Hepatocyte (in vitro differentiated cells): Measurements from ENCODE around the gene SET. TPM values are rescaled to one million over a fixed set of nuclear protein-coding genes. Genes with fewer than 3 reads are reported as not detected.

Source experiments
- DNase-seq: peaks from one replicate; pipeline ENCODE4 v3.0.0-alpha.2; 2016; ENCODE audit warnings: low spot score
- H2AFZ ChIP-seq: fragments of 200-600 bp; sonication (generic); 2 replicates; pipeline ENCODE4 v1.6.0; 2016; ENCODE audit warnings: antibody characterized with exemption, mild to moderate bottlenecking
- H3K27ac ChIP-seq: fragments of 200-600 bp; sonication (generic); 2 replicates; pipeline ENCODE4 v1.5.1; 2016; ENCODE audit warnings: mild to moderate bottlenecking
- H3K27me3 ChIP-seq: fragments of 200-600 bp; sonication (generic); 2 replicates; pipeline ENCODE4 v1.6.1; 2016
- H3K36me3 ChIP-seq: fragments of 200-600 bp; sonication (generic); replicated peaks from 2 replicates; pipeline ENCODE4 v1.5.1; 2016; ENCODE audit warnings: low read depth; ENCODE audit not compliant: insufficient read depth
- H3K4me1 ChIP-seq: fragments of 200-600 bp; sonication (generic); 2 replicates; pipeline ENCODE4 v1.5.1; 2016; ENCODE audit warnings: mild to moderate bottlenecking, moderate library complexity; ENCODE audit not compliant: insufficient read depth
- H3K4me2 ChIP-seq: fragments of 200-600 bp; sonication (generic); 2 replicates; pipeline ENCODE4 v1.6.0; 2016
- H3K4me3 ChIP-seq: fragments of 200-600 bp; sonication (generic); 2 replicates; pipeline ENCODE4 v1.5.1; 2016; ENCODE audit warnings: mild to moderate bottlenecking
- H3K79me2 ChIP-seq: fragments of 200-600 bp; sonication (generic); 2 replicates; pipeline ENCODE4 v1.6.0; 2017; ENCODE audit warnings: mild to moderate bottlenecking
- H3K9me2 ChIP-seq: fragments of 200-600 bp; sonication (generic); replicated peaks from 2 replicates; pipeline ENCODE4 v1.6.0; 2017; ENCODE audit warnings: mild to moderate bottlenecking; ENCODE audit not compliant: insufficient read depth
- H3K9me3 ChIP-seq: fragments of 200-600 bp; sonication (generic); 2 replicates; pipeline ENCODE4 v1.5.1; 2016; ENCODE audit warnings: low read depth, mild to moderate bottlenecking
- H4K20me1 ChIP-seq: fragments of 200-600 bp; sonication (generic); 2 replicates; pipeline ENCODE4 v1.6.0; 2016; ENCODE audit warnings: mild to moderate bottlenecking; ENCODE audit not compliant: insufficient read depth, poor library complexity, severe bottlenecking
- EZH2 ChIP-seq: fragments of 200-600 bp; sonication (generic); IDR thresholded peaks from 2 replicates; pipeline ENCODE4 v1.6.1; 2016; ENCODE audit warnings: antibody characterized with exemption, mild to moderate bottlenecking, borderline replicate concordance
- EZH2phosphoT487 ChIP-seq: fragments of 200-600 bp; sonication (generic); IDR thresholded peaks from one replicate; pipeline ENCODE4 v1.6.1; 2018; ENCODE audit warnings: antibody characterized with exemption, mild to moderate bottlenecking, low read depth, moderate library complexity; ENCODE audit not compliant: unreplicated experiment, severe bottlenecking
- WGBS: methylation state at CpG from one replicate; pipeline ENCODE4 v1.1.6; 2016; ENCODE audit warnings: low lambda C conversion rate; ENCODE audit errors: missing lambda C conversion rate; 5-methylcytosine and 5-hydroxymethylcytosine counted together
- polyA plus RNA-seq: library from polyadenylated mRNA; unstranded; fragments of >200 nt; fragmentation: Nextera tagmentation; extraction: Ambion mirVana; gene quantifications from 2 replicates; pipeline ENCODE4 v1.2.1, GENCODE V29; 2016
- total RNA-seq: library from RNA; depleted of rRNA; stranded (reverse); fragments of >200 nt; gene quantifications from 2 replicates; pipeline ENCODE4 v1.2.3, GENCODE V29; 2014
- TF ChIP-seq, protein P1 (sequence below): fragments of 200-600 bp; sonication (generic); IDR thresholded peaks from 2 replicates; pipeline ENCODE4 v1.5.1; 2016; ENCODE audit warnings: antibody characterized with exemption, mild to moderate bottlenecking; ENCODE audit not compliant: poor library complexity

SET gene
- total and polyA plus RNA-seq, 2 experiments from 2014 or later = 217 to 416 TPM

DNA sequence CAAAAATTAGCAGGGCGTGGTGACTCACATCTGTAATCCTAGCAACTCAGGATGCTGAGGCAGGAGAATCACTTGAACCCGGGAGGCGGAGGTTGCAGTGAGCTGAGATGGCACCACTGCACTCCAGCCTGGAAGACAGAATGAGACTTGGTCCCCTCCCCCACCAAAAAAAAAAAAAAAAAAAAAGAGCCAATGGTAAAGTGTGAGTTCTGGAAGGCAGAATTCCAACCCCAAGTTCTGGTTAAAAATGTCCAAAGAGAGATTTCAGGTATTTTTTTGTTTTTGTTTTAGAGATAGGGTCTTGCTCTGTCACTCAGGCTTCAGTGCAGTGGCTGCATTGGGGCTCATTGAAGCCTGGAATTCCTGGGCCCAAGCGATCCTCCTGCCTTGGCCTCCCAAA lies 1.6 kb upstream of the SET start:
- WGBS = 94% methylated on average over 4 of the region's 4 CpGs
- no peaks in the 10 kb centered on the region for H3K9me3 ChIP-seq
- H2AFZ ChIP-seq = no peak overlapping the region
- no peaks in the 10 kb centered on the region for H3K9me2 ChIP-seq
- H3K4me1 ChIP-seq = peaks cover 43% of the 10 kb centered on the region
- H3K4me3 ChIP-seq = no peak overlapping the region
- no peaks in the 10 kb centered on the region for H3K27me3 ChIP-seq
- DNase-seq = no peak
- peak overlapping the region; percentile 86 for H3K4me2 ChIP-seq
- peaks cover 67% of the 10 kb centered on the region for H3K79me2 ChIP-seq
- TF ChIP-seq EZH2 (no peak), EZH2phosphoT487 (no peak)
- TF ChIP-seq, protein P1, sequence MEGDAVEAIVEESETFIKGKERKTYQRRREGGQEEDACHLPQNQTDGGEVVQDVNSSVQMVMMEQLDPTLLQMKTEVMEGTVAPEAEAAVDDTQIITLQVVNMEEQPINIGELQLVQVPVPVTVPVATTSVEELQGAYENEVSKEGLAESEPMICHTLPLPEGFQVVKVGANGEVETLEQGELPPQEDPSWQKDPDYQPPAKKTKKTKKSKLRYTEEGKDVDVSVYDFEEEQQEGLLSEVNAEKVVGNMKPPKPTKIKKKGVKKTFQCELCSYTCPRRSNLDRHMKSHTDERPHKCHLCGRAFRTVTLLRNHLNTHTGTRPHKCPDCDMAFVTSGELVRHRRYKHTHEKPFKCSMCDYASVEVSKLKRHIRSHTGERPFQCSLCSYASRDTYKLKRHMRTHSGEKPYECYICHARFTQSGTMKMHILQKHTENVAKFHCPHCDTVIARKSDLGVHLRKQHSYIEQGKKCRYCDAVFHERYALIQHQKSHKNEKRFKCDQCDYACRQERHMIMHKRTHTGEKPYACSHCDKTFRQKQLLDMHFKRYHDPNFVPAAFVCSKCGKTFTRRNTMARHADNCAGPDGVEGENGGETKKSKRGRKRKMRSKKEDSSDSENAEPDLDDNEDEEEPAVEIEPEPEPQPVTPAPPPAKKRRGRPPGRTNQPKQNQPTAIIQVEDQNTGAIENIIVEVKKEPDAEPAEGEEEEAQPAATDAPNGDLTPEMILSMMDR = no peak
- peaks cover 25% of the 10 kb centered on the region for H4K20me1 ChIP-seq
- peak overlapping the region; percentile 96 for H3K27ac ChIP-seq
- no peaks in the 10 kb centered on the region for H3K36me3 ChIP-seq

DNA sequence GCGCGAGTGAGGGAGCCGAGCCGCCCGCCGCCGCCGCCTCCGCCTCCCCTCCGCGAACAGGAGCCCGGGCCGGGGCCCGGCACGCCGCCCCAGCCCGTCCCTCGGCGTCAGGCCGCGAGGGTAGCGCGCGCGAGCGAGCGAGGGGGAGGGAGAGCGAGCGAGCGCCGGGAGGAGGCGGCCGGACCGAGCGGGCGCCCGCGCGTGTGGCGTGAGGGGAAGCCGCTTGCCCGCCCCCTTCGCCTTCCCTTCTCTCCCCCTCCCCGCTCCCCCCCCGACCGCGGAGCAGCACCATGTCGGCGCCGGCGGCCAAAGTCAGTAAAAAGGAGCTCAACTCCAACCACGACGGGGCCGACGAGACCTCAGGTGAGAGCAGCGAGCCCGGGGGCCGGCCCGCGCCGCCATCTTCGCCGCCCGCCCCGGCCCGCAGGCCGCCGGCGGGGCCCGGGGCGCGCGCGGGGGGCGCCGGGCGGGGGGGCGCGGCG lies 312 bp downstream of the SET start:
- no peaks in the 10 kb centered on the region for H3K9me3 ChIP-seq
- no peaks in the 10 kb centered on the region for H3K27me3 ChIP-seq
- no peaks in the 10 kb centered on the region for H3K9me2 ChIP-seq
- WGBS = 0% methylated on average over 14 of the region's 80 CpGs
- peaks cover 43% of the 10 kb centered on the region for H3K4me1 ChIP-seq
- peaks cover 38% of the 10 kb centered on the region for H4K20me1 ChIP-seq
- DNase-seq = no peak
- H3K79me2 ChIP-seq = peaks cover 75% of the 10 kb centered on the region
- H3K27ac ChIP-seq = peak overlapping the region; percentile 99
- peak overlapping the region; percentile 85 for H3K4me3 ChIP-seq
- TF ChIP-seq, protein P1 = no peak
- TF ChIP-seq EZH2phosphoT487 (no peak), EZH2 (no peak)
- peaks cover 12% of the 10 kb centered on the region for H3K36me3 ChIP-seq
- no peak overlapping the region for H2AFZ ChIP-seq
- H3K4me2 ChIP-seq = peak overlapping the region; percentile 36

DNA sequence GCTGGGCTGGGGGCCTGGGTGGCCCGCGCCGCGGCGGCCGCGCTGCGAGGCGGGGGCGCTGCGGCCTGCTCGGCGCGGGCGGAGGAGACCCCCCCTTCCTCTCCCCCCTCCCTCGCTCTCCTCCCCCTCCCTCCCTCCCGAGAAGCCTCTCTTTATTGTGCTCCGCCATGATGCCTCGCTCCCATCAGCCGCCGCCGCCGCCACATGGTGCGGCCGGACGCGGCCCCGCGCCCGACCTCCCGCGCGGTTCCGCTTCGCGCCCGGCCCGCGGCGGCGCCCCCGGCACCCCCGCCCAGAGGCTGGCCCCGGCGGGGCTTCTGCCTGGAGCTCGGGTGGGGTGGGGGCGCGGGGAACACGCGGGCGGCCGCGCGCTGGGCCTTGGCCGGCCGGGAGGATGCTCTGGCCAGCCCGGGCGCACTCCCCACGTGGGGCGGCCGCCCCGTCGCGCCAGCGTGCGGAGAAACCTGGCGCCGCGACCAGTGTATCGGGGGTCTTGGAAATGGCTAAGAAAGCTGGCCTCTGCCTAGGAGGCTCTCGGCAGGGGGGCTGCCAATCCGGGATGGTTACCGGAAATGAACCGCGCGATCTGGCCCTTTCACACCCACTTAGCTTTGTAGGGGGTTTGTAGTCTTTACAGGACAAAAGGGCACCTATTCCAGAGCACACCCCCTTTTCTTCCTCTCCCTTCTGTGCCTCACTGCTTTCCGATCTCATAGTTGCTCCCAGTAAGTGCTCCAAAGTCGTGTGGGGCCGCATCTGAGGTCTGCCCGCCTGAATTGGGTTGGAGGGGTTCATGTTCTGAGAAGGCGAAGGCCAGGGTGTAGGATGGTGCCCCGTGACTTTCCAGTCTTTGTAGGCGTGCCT lies 1.0 kb downstream of the SET start:
- Histone ChIP-seq H4K20me1 (peaks cover 38% of the 10 kb centered on the region), H3K79me2 (peaks cover 75% of the 10 kb centered on the region), H3K9me2 (no peaks in the 10 kb centered on the region), H2AFZ (no peak overlapping the region), H3K9me3 (no peaks in the 10 kb centered on the region), H3K4me3 (peak overlapping the region; percentile 73), H3K27me3 (no peaks in the 10 kb centered on the region), H3K4me2 (peak overlapping the region; percentile 81), H3K4me1 (peaks cover 36% of the 10 kb centered on the region), H3K36me3 (peaks cover 13% of the 10 kb centered on the region), H3K27ac (peak overlapping the region; percentile 71)
- peak; percentile 80 for DNase-seq
- 1% methylated on average over 40 of the region's 83 CpGs for WGBS
- TF ChIP-seq EZH2phosphoT487 (no peak), EZH2 (no peak)
- TF ChIP-seq, protein P1 = no peak
